Testis (tissue), 3 donors: ENCODE measurements around the gene C5orf15. TPM values are rescaled to one million over a fixed set of nuclear protein-coding genes. Genes with fewer than 3 reads are reported as not detected.
A peak's percentile ranks its signal among the peaks of the same experiment; 100 is the strongest.
"Not testable (repeated sequence)": the region's sequence is repeated elsewhere in the genome, so short reads cannot be mapped to it uniquely, and the experiment has no call there.

Experiments used
- DNase-seq: peaks from one replicate; pipeline ENCODE4 v3.0.0-alpha.2; 2019
- H3K27ac ChIP-seq, 2 donors: fragments of 200-600 bp; sonication (generic); one replicate each; pipeline ENCODE4 v1.5.1; 2019
- H3K27me3 ChIP-seq: fragments of 200-600 bp; sonication (generic); one replicate; pipeline ENCODE4 v1.5.1; 2019
- H3K36me3 ChIP-seq: fragments of 200-600 bp; sonication (generic); one replicate; pipeline ENCODE4 v1.5.1; 2017; ENCODE audit warnings: low read depth; ENCODE audit errors: missing control alignments
- H3K4me1 ChIP-seq: fragments of 200-600 bp; sonication (generic); one replicate; pipeline ENCODE4 v1.5.1; 2019
- H3K4me3 ChIP-seq, 2 donors: fragments of 200-600 bp; sonication (generic); one replicate each; pipeline ENCODE4 v1.5.1; 2017 to 2019
- H3K9me3 ChIP-seq: fragments of 200-600 bp; sonication (generic); one replicate; pipeline ENCODE4 v1.5.1; 2017
- POLR2A ChIP-seq: fragments of 450-650 bp; IDR thresholded peaks from one replicate; pipeline ENCODE4 v1.6.1; 2017; ENCODE audit warnings: antibody characterized with exemption, mild to moderate bottlenecking, moderate library complexity
- WGBS, 2 donors: methylation state at CpG; one replicate each; pipeline ENCODE4 v1.1.5; 2018; 5-methylcytosine and 5-hydroxymethylcytosine counted together
- intact Hi-C: fragments of 100-400 bp; cut with DNase I; formaldehyde crosslinking; loops from one replicate; pipeline ENCODE4 v1.15.1; 2023; ENCODE audit warnings: low total_unique reads
- polyA plus RNA-seq: library from polyadenylated mRNA; stranded (reverse); fragments of 350-450 nt; fragmentation: Illumina TruSeq; extraction: RNeasy Lipid Tissue Mini Kit (QIAGEN cat#74804); gene quantifications from one replicate; pipeline ENCODE4 v1.2.3, GENCODE V29; 2014; ENCODE audit warnings: low read depth, low replicate concordance; ENCODE audit not compliant: insufficient read depth
- total RNA-seq, 2 donors: library from RNA; depleted of rRNA; stranded (reverse); fragments of >200 nt; gene quantifications; one replicate each; pipeline ENCODE4 v1.2.3, GENCODE V29; 2016
- TF ChIP-seq, protein P1 (sequence below), 3 experiments: fragments of 450-650 bp in 2 of 3; fragments of 200-600 bp in 1 of 3; sonication (generic) in 1 of 3; IDR thresholded peaks; one replicate each; pipeline ENCODE4 v1.5.1; 2016 to 2019; ENCODE audit warnings: antibody characterized with exemption in 3 of 3, mild to moderate bottlenecking in 2 of 3, moderate library complexity in 1 of 3

C5orf15 gene
- total and polyA plus RNA-seq, 3 donors from 2014 or later, result 44.8 to 65.1 (median 62.9) TPM

- TF ChIP-seq, protein P1, sequence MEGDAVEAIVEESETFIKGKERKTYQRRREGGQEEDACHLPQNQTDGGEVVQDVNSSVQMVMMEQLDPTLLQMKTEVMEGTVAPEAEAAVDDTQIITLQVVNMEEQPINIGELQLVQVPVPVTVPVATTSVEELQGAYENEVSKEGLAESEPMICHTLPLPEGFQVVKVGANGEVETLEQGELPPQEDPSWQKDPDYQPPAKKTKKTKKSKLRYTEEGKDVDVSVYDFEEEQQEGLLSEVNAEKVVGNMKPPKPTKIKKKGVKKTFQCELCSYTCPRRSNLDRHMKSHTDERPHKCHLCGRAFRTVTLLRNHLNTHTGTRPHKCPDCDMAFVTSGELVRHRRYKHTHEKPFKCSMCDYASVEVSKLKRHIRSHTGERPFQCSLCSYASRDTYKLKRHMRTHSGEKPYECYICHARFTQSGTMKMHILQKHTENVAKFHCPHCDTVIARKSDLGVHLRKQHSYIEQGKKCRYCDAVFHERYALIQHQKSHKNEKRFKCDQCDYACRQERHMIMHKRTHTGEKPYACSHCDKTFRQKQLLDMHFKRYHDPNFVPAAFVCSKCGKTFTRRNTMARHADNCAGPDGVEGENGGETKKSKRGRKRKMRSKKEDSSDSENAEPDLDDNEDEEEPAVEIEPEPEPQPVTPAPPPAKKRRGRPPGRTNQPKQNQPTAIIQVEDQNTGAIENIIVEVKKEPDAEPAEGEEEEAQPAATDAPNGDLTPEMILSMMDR (IDR thresholded peaks at IDR 0.05), result no peak
- TF ChIP-seq POLR2A, result no peak
- Histone ChIP-seq H3K36me3 (no peaks in the 10 kb centered on the region), H3K4me1 (no peaks in the 10 kb centered on the region), H3K27ac (no peak overlapping the region), H3K9me3 (no peaks in the 10 kb centered on the region), H3K27me3 (no peaks in the 10 kb centered on the region), H3K4me3 (no peak overlapping the region)
- intact Hi-C loops, result no loop called here
- DNase-seq, result no peak
- 90 to 95% methylated on average over 1 of the region's 1 CpG for WGBS, 2 donors
Observed at GRCh38 chr5:133957591-133957990, 10.8 kb downstream of the C5orf15 start.

DNA sequence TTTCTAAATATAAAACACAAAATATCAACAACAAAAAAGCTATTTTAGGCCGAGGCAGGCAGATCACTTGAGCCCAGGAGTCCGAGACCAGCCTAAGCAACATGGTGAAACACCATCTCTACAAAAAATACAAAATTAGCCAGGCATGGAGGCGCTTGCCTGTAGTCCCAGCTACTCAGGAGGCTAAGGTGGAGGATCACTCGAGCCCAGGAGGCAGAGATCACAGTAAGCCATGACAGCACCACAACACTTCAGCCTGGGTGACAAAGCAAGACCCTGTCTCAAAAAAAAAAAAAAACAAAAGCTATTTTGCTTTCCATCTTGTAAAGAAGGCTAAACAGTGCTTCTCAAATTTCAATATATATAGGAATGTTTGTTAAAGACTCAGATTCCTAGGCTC lies 11.3 kb downstream of the C5orf15 start:
- TF ChIP-seq, protein P1 (IDR thresholded peaks at IDR 0.05), result no peak
- no peak for TF ChIP-seq POLR2A
- Histone ChIP-seq H3K27me3 (no peaks in the 10 kb centered on the region), H3K36me3 (no peaks in the 10 kb centered on the region), H3K4me1 (no peaks in the 10 kb centered on the region), H3K27ac (no peak overlapping the region), H3K4me3 (no peak overlapping the region), H3K9me3 (no peaks in the 10 kb centered on the region)
- 89 to 94% methylated on average over 4 of the region's 4 CpGs for whole genome bisulfite sequencing, 2 donors
- intact Hi-C loops, result no loop called here
- DNase-seq, result no peak

GRCh38 chr5:133956196-133956595 lies 12.2 kb downstream of the C5orf15 start:
- H3K27me3 ChIP-seq, intact Hi-C loops, H3K4me1 ChIP-seq, H3K4me3 ChIP-seq, H3K27ac ChIP-seq, H3K9me3 ChIP-seq, H3K36me3 ChIP-seq, DNase-seq: not testable (repeated sequence)
- 92 to 98% methylated on average over 1 of the region's 1 CpG for WGBS, 2 donors

GRCh38 chr5:133953568-133954145 lies 14.8 kb downstream of the C5orf15 start:
- H3K36me3 ChIP-seq, result no peaks in the 10 kb centered on the region
- no peak overlapping the region for H3K4me3 ChIP-seq
- H3K9me3 ChIP-seq, result no peaks in the 10 kb centered on the region
- 76 to 87% methylated on average over 10 of the region's 10 CpGs for WGBS, 2 donors
- intact Hi-C loops, result no loop called here
- no peaks in the 10 kb centered on the region for H3K4me1 ChIP-seq
- H3K27me3 ChIP-seq, result no peaks in the 10 kb centered on the region
- DNase-seq, result no peak
- TF ChIP-seq, protein P1 (IDR thresholded peaks at IDR 0.05), result no peak
- TF ChIP-seq POLR2A, result no peak
- peak overlapping the region; percentile 4 to 77 for H3K27ac ChIP-seq

DNA sequence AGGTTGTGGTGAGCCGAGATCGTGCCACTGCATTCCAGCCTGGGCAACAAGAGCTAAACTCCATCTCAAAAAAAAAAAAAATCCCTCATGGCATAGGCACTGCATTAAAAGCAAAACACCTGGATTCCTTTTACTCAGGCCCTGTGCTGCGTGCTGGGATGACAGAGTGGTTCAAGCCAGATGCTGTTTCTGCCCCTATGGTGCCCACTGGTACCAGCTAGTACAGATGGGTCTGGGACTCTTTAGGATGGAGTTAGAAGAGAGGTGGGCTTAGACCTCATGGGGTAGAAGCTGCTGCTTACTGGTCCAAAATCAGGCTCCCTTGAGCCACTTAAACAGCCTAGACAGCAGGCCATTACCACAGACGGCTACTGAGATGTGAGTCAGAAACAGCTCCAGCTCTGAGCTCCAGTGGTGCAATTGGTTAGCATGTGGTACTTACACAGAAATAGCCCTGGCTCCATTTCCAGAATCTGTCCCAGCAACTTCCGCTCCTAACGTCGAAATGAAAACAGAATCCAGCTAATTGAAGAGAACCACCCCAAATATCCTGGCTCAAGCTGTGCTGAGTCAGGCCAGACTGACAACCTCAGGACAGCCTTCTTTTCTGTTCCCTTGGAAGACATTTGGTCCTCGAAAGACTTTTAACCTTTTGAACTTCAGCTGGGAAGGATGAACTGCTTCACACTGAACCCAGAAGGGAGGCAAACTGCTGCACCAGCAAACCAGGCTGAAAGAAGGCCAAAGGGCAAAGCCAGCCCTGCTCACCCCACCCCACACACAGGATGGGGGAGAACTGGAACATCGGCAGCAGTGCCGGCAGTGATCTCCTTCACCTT lies 15.5 kb downstream of the C5orf15 start:
- no peak for TF ChIP-seq POLR2A
- TF ChIP-seq, protein P1 (IDR thresholded peaks at IDR 0.05), result no peak
- intact Hi-C loops, result no loop called here
- Histone ChIP-seq H3K36me3 (no peaks in the 10 kb centered on the region), H3K9me3 (no peaks in the 10 kb centered on the region), H3K27me3 (no peaks in the 10 kb centered on the region), H3K27ac (peak overlapping the region; percentile 4 to 77), H3K4me3 (no peak overlapping the region), H3K4me1 (no peaks in the 10 kb centered on the region)
- 49 to 64% methylated on average over 9 to 10 of the region's 10 CpGs for WGBS, 2 donors
- peak; percentile 75 for DNase-seq
